H9 (cell line): ENCODE data around the gene STPG1. TPM values are rescaled to one million over a fixed set of nuclear protein-coding genes. Genes with fewer than 3 reads are reported as not detected.

ENCODE experiments used
- DNase-seq: peaks from one replicate; pipeline ENCODE4 v3.0.0-alpha.2; 2017
- H2AFZ ChIP-seq: one replicate; pipeline ENCODE4 v1.6.1; 2013; ENCODE audit warnings: mild to moderate bottlenecking, low read length, control low read depth, moderate library complexity
- H2AK5ac ChIP-seq: 2 replicates; pipeline ENCODE4 v1.6.1; 2013; ENCODE audit warnings: low read length, control low read depth, mixed read lengths; ENCODE audit not compliant: insufficient read length
- H2BK120ac ChIP-seq: one replicate; pipeline ENCODE4 v1.6.1; 2013; ENCODE audit warnings: low read depth, mild to moderate bottlenecking, low read length, control low read depth, inconsistent platforms; ENCODE audit not compliant: poor library complexity, severe bottlenecking
- H2BK12ac ChIP-seq: 2 replicates; pipeline ENCODE4 v1.6.1; 2013; ENCODE audit warnings: low read length, control low read depth, mixed read lengths, low read depth; ENCODE audit not compliant: insufficient read length
- H2BK15ac ChIP-seq: 2 replicates; pipeline ENCODE4 v1.6.1; 2013; ENCODE audit warnings: low read depth, low read length, control low read depth
- H2BK20ac ChIP-seq: one replicate; pipeline ENCODE4 v1.6.1; 2013; ENCODE audit warnings: low read depth, mild to moderate bottlenecking, low read length, control low read depth, inconsistent platforms; ENCODE audit not compliant: poor library complexity, severe bottlenecking
- H2BK5ac ChIP-seq: 2 replicates; pipeline ENCODE4 v1.6.1; 2013; ENCODE audit warnings: low read length, control low read depth, mixed read lengths; ENCODE audit not compliant: insufficient read length
- H3K14ac ChIP-seq: 2 replicates; pipeline ENCODE4 v1.6.1; 2013; ENCODE audit warnings: low read length, control low read depth; ENCODE audit not compliant: insufficient read depth
- H3K18ac ChIP-seq: 2 replicates; pipeline ENCODE4 v1.6.1; 2013; ENCODE audit warnings: low read depth, mild to moderate bottlenecking, mixed read lengths, low read length, control low read depth; ENCODE audit not compliant: insufficient read length
- H3K23ac ChIP-seq: 2 replicates; pipeline ENCODE4 v1.6.1; 2013; ENCODE audit warnings: low read length, control low read depth, mixed read lengths, low read depth; ENCODE audit not compliant: insufficient read length
- H3K23me2 ChIP-seq: 2 replicates; pipeline ENCODE4 v1.6.1; 2013; ENCODE audit warnings: low read depth, mild to moderate bottlenecking, mixed read lengths, low read length, control low read depth; ENCODE audit not compliant: insufficient read length, poor library complexity, severe bottlenecking
- H3K27ac ChIP-seq: 2 replicates; pipeline ENCODE4 v1.5.1; 2013; ENCODE audit warnings: low read length, control low read depth, mixed read lengths, low read depth; ENCODE audit not compliant: insufficient read length
- H3K27me3 ChIP-seq: 2 replicates; pipeline ENCODE4 v1.6.1; 2013; ENCODE audit warnings: low read length, control low read depth, inconsistent platforms; ENCODE audit not compliant: insufficient read depth
- H3K4ac ChIP-seq: 2 replicates; pipeline ENCODE4 v1.6.1; 2013; ENCODE audit warnings: low read depth, mild to moderate bottlenecking, control low read depth, inconsistent platforms, low read length, moderate library complexity
- H3K4me1 ChIP-seq: 2 replicates; pipeline ENCODE4 v1.6.1; 2013; ENCODE audit warnings: low read length, control low read depth, inconsistent platforms; ENCODE audit not compliant: insufficient read depth
- H3K4me2 ChIP-seq: 2 replicates; pipeline ENCODE4 v1.6.1; 2013; ENCODE audit warnings: low read length, control low read depth, mixed read lengths; ENCODE audit not compliant: insufficient read length, insufficient read depth
- H3K56ac ChIP-seq: 2 replicates; pipeline ENCODE4 v1.6.1; 2013; ENCODE audit warnings: low read depth, mild to moderate bottlenecking, mixed read lengths, low read length, control low read depth; ENCODE audit not compliant: insufficient read length
- H3K79me1 ChIP-seq: 2 replicates; pipeline ENCODE4 v1.6.1; 2013; ENCODE audit warnings: low read depth, mild to moderate bottlenecking, moderate library complexity, low read length, control low read depth, inconsistent platforms; ENCODE audit not compliant: insufficient read depth, poor library complexity, severe bottlenecking
- H3K79me2 ChIP-seq: 2 replicates; pipeline ENCODE4 v1.6.1; 2013; ENCODE audit warnings: low read length, control low read depth, inconsistent platforms; ENCODE audit not compliant: insufficient read depth
- H3K9ac ChIP-seq: 2 replicates; pipeline ENCODE4 v1.6.1; 2013; ENCODE audit warnings: low read length, control low read depth, mixed read lengths; ENCODE audit not compliant: insufficient read length; ENCODE audit errors: extremely low read depth
- H3K9me3 ChIP-seq: one replicate; pipeline ENCODE4 v1.6.1; 2013; ENCODE audit warnings: low read depth, low read length, inconsistent platforms; ENCODE audit not compliant: control insufficient read depth
- H3T11ph ChIP-seq: one replicate; pipeline ENCODE4 v1.6.1; 2013; ENCODE audit warnings: mild to moderate bottlenecking, low read length, control low read depth, inconsistent platforms
- H4K20me1 ChIP-seq: one replicate; pipeline ENCODE4 v1.6.1; 2013; ENCODE audit not compliant: control insufficient read depth, insufficient read length, insufficient read depth
- H4K5ac ChIP-seq: 2 replicates; pipeline ENCODE4 v1.6.1; 2013; ENCODE audit warnings: low read depth, mild to moderate bottlenecking, mixed read lengths, low read length, control low read depth; ENCODE audit not compliant: insufficient read length
- H4K8ac ChIP-seq: replicated peaks from 2 replicates; pipeline ENCODE4 v1.6.1; 2013; ENCODE audit warnings: low read length, control low read depth, mixed read lengths, low read depth; ENCODE audit not compliant: insufficient read length
- H4K91ac ChIP-seq: 2 replicates; pipeline ENCODE4 v1.6.1; 2013; ENCODE audit warnings: low read depth, mild to moderate bottlenecking, moderate library complexity, mixed read lengths, low read length, control low read depth; ENCODE audit not compliant: insufficient read length
- H3K27ac Mint-ChIP-seq, 3 experiments: 2 replicates in 2 of 3; 3 replicates in 1 of 3; pipeline ENCODE4 v1.8.0; 2020 to 2021; ENCODE audit warnings: mixed read lengths in 3 of 3, mild to moderate bottlenecking in 1 of 3, moderate library complexity in 1 of 3
- H3K27me3 Mint-ChIP-seq: 2 replicates; pipeline ENCODE4 v1.8.0; 2021; ENCODE audit warnings: low read depth, mild to moderate bottlenecking, moderate library complexity, mixed read lengths
- H3K36me3 Mint-ChIP-seq, 3 experiments: 2 replicates in 2 of 3; 3 replicates in 1 of 3; pipeline ENCODE4 v1.8.0; 2020 to 2021; ENCODE audit warnings: low read depth in 3 of 3, mixed read lengths in 3 of 3; ENCODE audit not compliant: insufficient read depth in 1 of 3
- H3K4me1 Mint-ChIP-seq, 2 experiments: 2 replicates each; pipeline ENCODE4 v1.8.0; 2020; ENCODE audit warnings: mixed read lengths in 2 of 2
- H3K4me3 Mint-ChIP-seq, 2 experiments: 2 replicates in 1 of 2; 3 replicates in 1 of 2; pipeline ENCODE4 v1.8.0; 2020 to 2021; ENCODE audit warnings: mild to moderate bottlenecking in 2 of 2, mixed read lengths in 2 of 2, moderate library complexity in 1 of 2
- H3K9me3 Mint-ChIP-seq, 2 experiments: 2 replicates in 1 of 2; 3 replicates in 1 of 2; pipeline ENCODE4 v1.8.0; 2020; ENCODE audit warnings: mild to moderate bottlenecking in 2 of 2, mixed read lengths in 2 of 2, moderate library complexity in 1 of 2
- WGBS: extraction: QIAGEN DNeasy Blood & Tissue Kit; methylation state at CpG from one replicate; pipeline ENCODE4 v1.1.7; 2013; ENCODE audit warnings: missing lambda C conversion rate, low lambda C conversion rate, mixed read lengths; ENCODE audit not compliant: insufficient read length; ENCODE audit errors: extremely low coverage; 5-methylcytosine and 5-hydroxymethylcytosine counted together
- total RNA-seq: library from RNA; stranded (reverse); gene quantifications from 2 replicates; pipeline ENCODE4 v1.2.1, GENCODE V29; 2021
- TF ChIP-seq, protein P1 (sequence below): fragments of 200-600 bp; sonication (generic); conservative IDR thresholded peaks from 3 replicates; pipeline ENCODE4 v1.8.0; 2021; ENCODE audit warnings: antibody characterized with exemption, mild to moderate bottlenecking

The STPG1 gene
- total RNA-seq, 1 experiment from 2014 or later: 8.3 TPM

DNA sequence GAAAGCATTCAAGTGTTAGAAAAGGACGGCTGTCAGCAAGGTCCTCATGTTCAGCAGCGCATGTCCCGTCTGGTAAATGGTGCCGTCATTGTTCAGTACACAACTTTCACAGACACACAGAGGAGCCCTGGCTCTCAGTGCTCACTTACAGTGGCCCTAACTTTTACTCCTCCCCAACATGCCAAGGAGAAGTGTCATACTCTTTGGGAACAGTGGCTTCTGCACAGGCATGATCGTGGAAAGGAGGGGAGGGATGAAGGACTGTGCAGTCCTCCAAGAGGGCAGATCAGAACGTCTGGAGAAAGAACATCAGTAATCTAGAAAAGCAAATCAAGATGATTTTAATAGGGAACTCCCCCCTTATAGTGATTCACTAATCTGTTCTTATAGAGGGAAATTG is 98.2 kb downstream of the STPG1 start:
- H3K4me1 Mint-ChIP-seq: peaks cover 42 to 56% of the 10 kb centered on the region in 2 experiments

More for the DNA sequence above, 98.2 kb downstream of the STPG1 start:
- no CpG with 5 or more reads among the region's 6 CpGs for WGBS
- Mint-ChIP-seq H3K27ac (no peak overlapping the region), H3K4me3 (no peak overlapping the region; a peak in 1 of 5 replicates), H3K9me3 (no peaks in the 10 kb centered on the region; a peak in 1 of 5 replicates), H3K27me3 (peaks cover 12% of the 10 kb centered on the region), H3K36me3 (no peaks in the 10 kb centered on the region)
- Histone ChIP-seq H3K9me3 (no peaks in the 10 kb centered on the region), H4K8ac (no peak overlapping the region), H3K79me2 (no peaks in the 10 kb centered on the region), H3K4ac (no peak overlapping the region), H3K9ac (no peak overlapping the region), H2AFZ (no peak overlapping the region), H3T11ph (no peak overlapping the region), H3K4me1 (no peaks in the 10 kb centered on the region), H2BK120ac (no peak overlapping the region), H3K23me2 (peaks cover 7% of the 10 kb centered on the region), H2BK15ac (no peak overlapping the region), H3K56ac (no peak overlapping the region), H4K5ac (no peak overlapping the region), H4K20me1 (no peaks in the 10 kb centered on the region), H3K18ac (no peak overlapping the region), H3K4me2 (no peak overlapping the region), H2AK5ac (no peak overlapping the region), H4K91ac (no peak overlapping the region), H3K27ac (no peak overlapping the region), H3K23ac (no peak overlapping the region), H2BK12ac (no peak overlapping the region), H2BK5ac (no peak overlapping the region), H2BK20ac (no peak overlapping the region), H3K27me3 (no peaks in the 10 kb centered on the region; the same call in 1 of the 2 replicates), H3K14ac (no peak overlapping the region), H3K79me1 (no peaks in the 10 kb centered on the region)
- TF ChIP-seq, protein P1, sequence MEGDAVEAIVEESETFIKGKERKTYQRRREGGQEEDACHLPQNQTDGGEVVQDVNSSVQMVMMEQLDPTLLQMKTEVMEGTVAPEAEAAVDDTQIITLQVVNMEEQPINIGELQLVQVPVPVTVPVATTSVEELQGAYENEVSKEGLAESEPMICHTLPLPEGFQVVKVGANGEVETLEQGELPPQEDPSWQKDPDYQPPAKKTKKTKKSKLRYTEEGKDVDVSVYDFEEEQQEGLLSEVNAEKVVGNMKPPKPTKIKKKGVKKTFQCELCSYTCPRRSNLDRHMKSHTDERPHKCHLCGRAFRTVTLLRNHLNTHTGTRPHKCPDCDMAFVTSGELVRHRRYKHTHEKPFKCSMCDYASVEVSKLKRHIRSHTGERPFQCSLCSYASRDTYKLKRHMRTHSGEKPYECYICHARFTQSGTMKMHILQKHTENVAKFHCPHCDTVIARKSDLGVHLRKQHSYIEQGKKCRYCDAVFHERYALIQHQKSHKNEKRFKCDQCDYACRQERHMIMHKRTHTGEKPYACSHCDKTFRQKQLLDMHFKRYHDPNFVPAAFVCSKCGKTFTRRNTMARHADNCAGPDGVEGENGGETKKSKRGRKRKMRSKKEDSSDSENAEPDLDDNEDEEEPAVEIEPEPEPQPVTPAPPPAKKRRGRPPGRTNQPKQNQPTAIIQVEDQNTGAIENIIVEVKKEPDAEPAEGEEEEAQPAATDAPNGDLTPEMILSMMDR: no peak
- no peak for DNase-seq
